ENCODE results near the gene DENND4B.

GRCh38 chr1:153921803-153922075 lies 24.8 kb downstream of the DENND4B start:
- TF ChIP-seq EZH2phosphoT487 (IDR thresholded peaks at IDR 0.05; ENCODE audit: insufficient read depth, low read depth): no peak
- no peak for TF ChIP-seq EZH2 (IDR thresholded peaks at IDR 0.05; ENCODE audit: insufficient read depth, poor library complexity, severe bottlenecking)
